GM19372 (cell line): ENCODE data around the gene ENKUR.
"Not testable (repeated sequence)": the region's sequence is repeated elsewhere in the genome, so short reads cannot be mapped to it uniquely, and the experiment has no call there.

ENCODE experiments used
- ATAC-seq: cut with Tn5 transposase; IDR thresholded peaks from one replicate; pipeline ENCODE4 v1.9.1; 2021; ENCODE audit warnings: mild to moderate bottlenecking, low read depth, moderate library complexity; ENCODE audit not compliant: unreplicated experiment

ENKUR gene

DNA sequence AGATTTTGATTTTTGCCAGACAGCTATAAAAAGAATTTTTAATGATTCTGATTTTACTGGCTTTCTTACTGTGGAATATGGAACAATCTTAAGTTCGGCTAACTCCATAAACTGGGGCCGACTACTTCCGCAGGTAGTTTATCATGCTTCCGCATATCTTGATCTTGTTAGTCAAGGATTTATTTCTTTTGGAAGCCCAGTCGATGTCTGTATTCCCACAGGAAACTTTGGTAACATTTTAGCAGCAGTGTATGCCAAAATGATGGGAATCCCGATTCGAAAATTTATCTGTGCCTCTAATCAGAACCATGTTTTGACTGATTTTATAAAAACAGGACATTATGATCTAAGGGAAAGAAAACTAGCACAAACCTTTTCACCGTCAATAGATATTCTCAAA, 8.6 kb upstream of the ENKUR start:
- ATAC-seq: no peak

DNA sequence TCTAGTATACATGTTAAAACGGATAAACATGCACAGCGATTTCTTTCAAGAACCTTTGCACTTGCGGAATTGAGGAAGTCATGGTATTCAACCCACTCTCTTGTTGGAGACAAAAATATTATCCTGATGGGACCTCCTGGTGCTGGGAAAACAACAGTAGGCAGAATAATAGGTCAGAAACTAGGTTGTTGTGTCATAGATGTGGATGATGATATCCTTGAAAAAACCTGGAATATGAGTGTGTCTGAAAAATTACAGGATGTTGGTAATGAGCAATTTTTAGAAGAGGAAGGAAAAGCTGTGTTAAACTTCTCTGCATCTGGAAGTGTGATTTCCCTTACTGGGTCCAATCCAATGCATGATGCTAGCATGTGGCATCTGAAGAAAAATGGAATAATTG, 7.3 kb upstream of the ENKUR start:
- no peak for ATAC-seq

- no peak for ATAC-seq
Observed at GRCh38 chr10:25018703-25019102, 2.7 kb upstream of the ENKUR start.

GRCh38 chr10:25017661-25018060, 1.7 kb upstream of the ENKUR start:
- ATAC-seq: no peak

DNA sequence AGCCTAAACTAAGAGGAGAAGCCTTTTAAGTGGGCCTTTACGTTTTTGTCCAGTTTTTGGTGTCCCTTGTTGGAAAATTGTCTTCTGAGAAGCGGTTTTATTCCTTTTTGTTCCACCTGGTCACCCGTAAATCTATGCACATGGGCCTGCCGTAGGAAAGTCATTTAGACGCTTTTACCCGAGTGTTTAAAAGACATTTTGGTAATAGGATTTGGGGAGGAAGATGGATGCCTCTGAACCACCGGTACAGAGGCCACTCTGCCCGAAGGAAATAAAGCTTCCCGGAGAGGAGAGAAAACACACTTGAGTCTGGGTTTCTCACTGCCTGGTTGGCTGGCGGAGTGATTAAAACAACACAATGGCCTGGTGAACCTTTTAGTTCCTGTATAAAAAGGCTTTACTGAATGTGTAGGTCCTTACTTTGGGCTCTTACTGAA, 1.2 kb upstream of the ENKUR start:
- peak; percentile 4 for ATAC-seq

GRCh38 chr10:25016376-25017153, 607 bp upstream of the ENKUR start, which contains the start of gene THNSL1:
Gene THNSL1, plus strand, starts transcription at chr10:25016612. Its CDS starts 6,612 bp downstream, at chr10:25023224.
- ATAC-seq: peak; percentile 95

DNA sequence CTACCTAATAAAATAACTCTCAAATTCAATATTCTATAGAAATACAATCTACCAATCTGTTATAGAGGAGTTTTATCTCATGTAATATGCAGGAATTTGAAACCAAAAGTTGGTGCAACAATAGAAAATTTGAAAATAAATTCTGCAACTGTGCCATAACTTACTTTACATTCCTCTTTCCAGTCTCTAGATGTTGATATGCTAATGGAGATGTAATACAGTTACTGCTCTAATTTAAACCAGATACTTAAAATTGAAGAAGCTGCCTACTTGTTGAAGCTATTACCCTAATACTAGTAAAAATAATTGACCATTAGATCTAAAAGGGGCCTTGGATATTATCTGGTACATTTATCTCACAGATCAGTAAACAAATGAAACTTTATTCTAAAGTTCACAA, 1.4 kb downstream of the ENKUR start:
- ATAC-seq: no peak

GRCh38 chr10:25011591-25011990, 4.4 kb downstream of the ENKUR start:
- not testable (repeated sequence) for ATAC-seq

- ATAC-seq: no peak
Observed at GRCh38 chr10:24998044-24998443, 17.9 kb downstream of the ENKUR start.

DNA sequence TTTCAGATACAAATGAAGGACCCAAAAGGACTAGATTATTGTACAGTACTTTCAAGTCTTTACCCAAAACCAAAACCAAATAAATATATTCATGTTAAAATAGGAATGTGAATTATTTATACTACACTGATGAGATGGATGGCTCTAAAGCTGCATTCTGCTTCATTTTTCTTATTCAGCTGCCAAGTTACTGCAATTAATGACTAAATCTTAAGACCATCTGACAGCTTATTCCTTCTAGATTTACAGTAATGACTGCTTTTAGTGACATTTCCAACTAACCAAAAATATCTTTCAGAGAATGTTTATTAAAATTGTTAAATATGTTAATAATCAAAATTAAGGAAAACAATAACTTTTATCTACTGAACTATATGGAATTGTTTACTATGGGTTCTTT, 20.9 kb downstream of the ENKUR start:
- no peak for ATAC-seq

DNA sequence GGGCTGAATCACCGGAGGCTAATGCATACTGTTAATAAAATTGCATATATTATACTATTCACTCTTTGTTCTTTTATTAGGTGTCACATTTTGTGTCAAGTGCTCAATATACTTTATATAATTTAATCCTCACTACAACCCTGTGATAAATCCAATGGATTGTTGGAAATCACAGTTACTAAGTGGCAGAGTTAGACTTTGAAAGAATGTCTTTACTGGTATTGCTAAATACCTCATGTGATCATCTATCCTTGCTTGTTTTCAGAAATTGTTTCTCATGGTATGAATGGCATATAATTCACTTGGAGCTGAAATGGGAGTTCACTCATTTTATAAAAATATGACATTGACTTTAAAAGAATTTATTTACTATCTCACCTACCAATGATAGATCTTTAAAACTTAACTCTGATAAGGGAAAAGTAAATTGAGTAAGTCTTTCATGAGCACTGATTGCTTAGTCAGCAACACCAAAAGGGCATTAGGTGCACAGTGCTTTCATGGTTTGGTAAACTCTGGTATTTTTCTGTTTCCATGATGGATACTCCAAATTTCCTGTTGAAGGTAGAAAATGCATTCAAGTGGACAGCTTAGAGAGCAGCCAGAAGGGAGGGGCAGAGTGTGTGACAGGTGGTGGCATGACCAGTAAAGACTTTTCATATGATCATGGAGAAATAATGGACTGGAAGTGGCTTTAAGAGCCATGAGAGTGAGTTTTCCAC, 22.6 kb downstream of the ENKUR start:
- no peak for ATAC-seq

- ATAC-seq: no peak
Observed at GRCh38 chr10:24992512-24993133, 23.3 kb downstream of the ENKUR start.

GRCh38 chr10:24991298-24991697, 24.7 kb downstream of the ENKUR start:
- no peak for ATAC-seq

- ATAC-seq: no peak
Observed at GRCh38 chr10:24989867-24990266, 26.1 kb downstream of the ENKUR start.

DNA sequence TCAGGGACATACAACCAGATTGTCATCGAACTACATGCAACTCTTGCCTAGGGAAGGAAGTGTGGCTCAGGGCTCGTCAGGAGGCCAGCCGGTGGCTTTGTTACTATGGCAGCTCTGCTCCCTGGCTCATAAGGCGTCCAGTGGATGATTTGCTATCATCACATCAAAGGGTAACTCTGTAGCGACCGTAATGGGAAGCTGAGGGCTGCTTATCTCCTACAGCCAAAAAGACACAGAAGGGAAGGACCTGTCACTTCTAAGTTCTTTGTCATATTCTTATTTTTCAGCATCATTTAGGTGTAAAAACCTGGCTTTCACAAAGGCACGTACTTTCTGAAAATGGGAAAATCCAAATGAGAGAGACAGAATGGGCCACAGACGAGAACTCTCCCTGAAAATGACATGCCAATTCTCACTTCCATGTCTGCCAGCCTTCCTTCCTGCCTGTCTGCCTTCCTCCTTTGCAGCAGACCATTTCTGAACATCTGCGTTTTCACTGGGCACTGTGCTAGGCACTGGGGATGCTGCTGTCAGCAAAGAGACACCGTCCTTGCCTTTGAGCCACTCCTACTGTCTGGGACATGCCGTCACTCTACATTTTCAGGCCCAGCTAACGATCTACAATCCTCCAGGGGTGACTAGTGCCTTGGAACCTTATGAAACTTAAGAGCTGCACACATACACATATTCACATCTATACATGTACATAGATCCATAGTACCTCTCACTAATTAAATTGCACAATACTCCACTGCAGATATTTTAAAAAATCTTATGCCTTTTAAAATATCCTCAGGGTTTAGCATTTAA, 26.9 kb downstream of the ENKUR start:
- ATAC-seq: no peak

- no peak for ATAC-seq
Observed at GRCh38 chr10:24984906-24985305, 31.1 kb downstream of the ENKUR start.

DNA sequence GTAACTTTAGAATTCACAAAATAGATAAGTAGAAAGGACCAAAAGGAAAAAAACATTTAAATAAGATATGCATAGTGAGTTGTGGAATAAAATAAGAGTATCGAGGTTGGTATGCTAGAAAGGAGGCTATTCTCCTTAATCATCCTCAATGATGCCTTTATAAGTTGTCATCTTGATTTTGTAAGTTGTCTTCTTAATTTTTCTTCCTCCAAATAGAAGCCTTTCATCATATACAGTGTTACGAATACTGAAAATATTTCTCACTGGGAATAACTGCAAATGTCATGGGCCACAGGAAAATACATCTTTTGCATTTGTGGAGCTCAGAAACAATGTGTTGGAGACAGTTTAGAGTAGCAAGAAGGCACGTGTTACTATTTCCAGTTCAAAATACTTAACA, 32.0 kb downstream of the ENKUR start:
- ATAC-seq: no peak

DNA sequence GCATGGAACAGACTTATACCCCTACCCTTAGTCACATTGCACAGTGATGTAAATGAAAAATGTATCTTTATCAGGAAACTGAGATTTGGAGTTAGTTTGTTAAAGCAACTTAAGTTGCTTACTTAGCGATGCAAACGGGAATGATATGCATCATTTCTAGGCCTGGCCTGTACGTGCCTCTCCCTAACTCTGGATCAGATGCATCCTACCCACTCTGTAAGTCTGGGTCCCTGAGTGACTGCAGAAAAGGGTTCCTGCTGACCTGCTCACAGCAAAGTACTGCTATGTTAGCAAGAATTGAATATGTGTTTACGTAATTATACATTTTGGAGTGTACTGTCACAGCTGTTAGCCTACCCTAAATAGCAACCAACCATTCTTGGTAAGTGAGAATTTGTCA, 32.8 kb downstream of the ENKUR start:
- no peak for ATAC-seq

- ATAC-seq: peak; percentile 63
Observed at GRCh38 chr10:24982319-24983112, 33.4 kb downstream of the ENKUR start.
